ENCODE measurements around the gene IGDCC3.

The IGDCC3 gene

DNA sequence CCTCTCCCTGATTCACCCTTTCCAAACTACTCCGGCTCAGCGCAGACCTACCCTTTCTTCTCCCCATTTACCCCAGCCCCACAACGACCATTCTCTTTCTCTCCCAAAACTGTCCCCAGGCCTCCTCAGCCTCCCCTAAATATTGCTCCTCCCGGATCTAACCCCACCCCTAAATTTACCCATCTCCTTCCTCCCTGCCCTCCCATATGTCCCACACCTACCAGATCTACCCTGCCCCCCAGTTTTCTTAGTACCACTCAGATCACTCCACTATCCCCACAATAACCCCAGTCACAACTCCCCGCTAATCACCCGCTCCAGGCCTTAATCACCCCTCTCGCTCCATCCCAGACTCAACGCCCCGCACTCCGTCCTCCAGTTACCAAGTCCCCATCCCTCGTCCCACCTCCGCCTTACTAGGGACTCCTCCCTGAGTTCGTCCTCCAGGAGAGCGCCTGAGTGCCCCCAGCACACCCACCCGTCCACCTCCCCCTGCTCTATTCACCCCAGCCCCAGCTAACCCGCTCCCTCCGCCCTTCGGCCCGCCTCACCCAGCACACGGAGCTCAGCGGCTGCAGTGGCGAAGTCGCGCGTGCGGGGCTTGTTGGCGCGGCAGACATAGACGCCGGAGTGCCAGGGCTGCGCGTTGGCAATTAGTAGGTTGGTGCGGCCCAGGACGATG lies 18.6 kb upstream of the IGDCC3 start:
- H2AK5ac ChIP-seq (ENCODE audit: low read length): no peak overlapping the region
- H3K79me2 ChIP-seq (ENCODE audit: control insufficient read depth, insufficient read depth, low read length, poor library complexity): no peaks in the 10 kb centered on the region
- no peak overlapping the region for H4K12ac ChIP-seq (ENCODE audit: low read depth, low read length)
- no peak overlapping the region for H3K9ac ChIP-seq (ENCODE audit: low read length)
- H3K23ac ChIP-seq (ENCODE audit: low read length): no peak overlapping the region
- H3K79me1 ChIP-seq (ENCODE audit: low read length): no peaks in the 10 kb centered on the region
- H3K4me2 ChIP-seq (ENCODE audit: low read length): peak overlapping the region; percentile 15
- H3K14ac ChIP-seq (ENCODE audit: low read length): no peak overlapping the region
- no peak overlapping the region for H3K27ac ChIP-seq (ENCODE audit: low read depth, low read length)
- no peak overlapping the region for H2BK12ac ChIP-seq (ENCODE audit: low read length)
- no peak for DNase-seq
- peaks cover 9% of the 10 kb centered on the region in 2 experiments for H3K4me1 ChIP-seq (ENCODE audit: control insufficient read depth in 1 of 2, insufficient read depth in 2 of 2, low read length in 2 of 2)
- no peak overlapping the region for H3K4me3 ChIP-seq (ENCODE audit: low read depth, low read length)
- H4K91ac ChIP-seq (ENCODE audit: low read depth, low read length): no peak overlapping the region
- H4K8ac ChIP-seq (ENCODE audit: low read depth, low read length): no peak overlapping the region
- no peaks in the 10 kb centered on the region for H3K36me3 ChIP-seq (ENCODE audit: control insufficient read depth in 1 of 2, insufficient read depth in 2 of 2, low read length in 2 of 2)
- H3K18ac ChIP-seq (ENCODE audit: low read length): no peak overlapping the region
- H2BK120ac ChIP-seq (ENCODE audit: insufficient read depth, low read length, poor library complexity): no peak overlapping the region
- peaks cover 7% of the 10 kb centered on the region for H3K9me3 ChIP-seq (ENCODE audit: insufficient read depth, low read depth, low read length)
- H2BK5ac ChIP-seq (ENCODE audit: low read depth, low read length, poor library complexity): no peak overlapping the region
- H2AFZ ChIP-seq (ENCODE audit: insufficient read depth, low read length, poor library complexity): no peak overlapping the region
- peaks cover 27% of the 10 kb centered on the region for H3K27me3 ChIP-seq (ENCODE audit: insufficient read depth, low read length)
- WGBS (ENCODE audit: extremely low coverage, insufficient coverage, insufficient read length): no CpG with 5 or more reads among the region's 34 CpGs
- no peak overlapping the region for H3K4ac ChIP-seq (ENCODE audit: low read depth, low read length)

GRCh38 chr15:65395567-65396202 lies 17.9 kb upstream of the IGDCC3 start:
- Histone ChIP-seq H3K27ac (ENCODE audit: low read depth, low read length) (no peak overlapping the region), H3K4me2 (ENCODE audit: low read length) (peak overlapping the region; percentile 51), H2BK120ac (ENCODE audit: insufficient read depth, low read length, poor library complexity) (no peak overlapping the region), H4K91ac (ENCODE audit: low read depth, low read length) (no peak overlapping the region), H3K9me3 (ENCODE audit: insufficient read depth, low read depth, low read length) (peaks cover 7% of the 10 kb centered on the region), H2AFZ (ENCODE audit: insufficient read depth, low read length, poor library complexity) (no peak overlapping the region), H2BK5ac (ENCODE audit: low read depth, low read length, poor library complexity) (no peak overlapping the region), H3K27me3 (ENCODE audit: insufficient read depth, low read length) (peaks cover 27% of the 10 kb centered on the region), H3K4me3 (ENCODE audit: low read depth, low read length) (peak overlapping the region; percentile 26), H4K8ac (ENCODE audit: low read depth, low read length) (no peak overlapping the region), H3K36me3 (ENCODE audit: control insufficient read depth in 1 of 2, insufficient read depth in 2 of 2, low read length in 2 of 2) (no peaks in the 10 kb centered on the region), H3K4ac (ENCODE audit: low read depth, low read length) (no peak overlapping the region), H3K4me1 (ENCODE audit: control insufficient read depth in 1 of 2, insufficient read depth in 2 of 2, low read length in 2 of 2) (peaks cover 4 to 5% of the 10 kb centered on the region in 2 experiments), H2BK12ac (ENCODE audit: low read length) (no peak overlapping the region), H4K12ac (ENCODE audit: low read depth, low read length) (no peak overlapping the region), H3K79me1 (ENCODE audit: low read length) (no peaks in the 10 kb centered on the region), H3K79me2 (ENCODE audit: control insufficient read depth, insufficient read depth, low read length, poor library complexity) (no peaks in the 10 kb centered on the region), H3K14ac (ENCODE audit: low read length) (no peak overlapping the region), H3K23ac (ENCODE audit: low read length) (no peak overlapping the region), H3K18ac (ENCODE audit: low read length) (no peak overlapping the region), H2AK5ac (ENCODE audit: low read length) (no peak overlapping the region), H3K9ac (ENCODE audit: low read length) (no peak overlapping the region)
- DNase-seq: no peak
- no CpG with 5 or more reads among the region's 72 CpGs for WGBS (ENCODE audit: extremely low coverage, insufficient coverage, insufficient read length)

DNA sequence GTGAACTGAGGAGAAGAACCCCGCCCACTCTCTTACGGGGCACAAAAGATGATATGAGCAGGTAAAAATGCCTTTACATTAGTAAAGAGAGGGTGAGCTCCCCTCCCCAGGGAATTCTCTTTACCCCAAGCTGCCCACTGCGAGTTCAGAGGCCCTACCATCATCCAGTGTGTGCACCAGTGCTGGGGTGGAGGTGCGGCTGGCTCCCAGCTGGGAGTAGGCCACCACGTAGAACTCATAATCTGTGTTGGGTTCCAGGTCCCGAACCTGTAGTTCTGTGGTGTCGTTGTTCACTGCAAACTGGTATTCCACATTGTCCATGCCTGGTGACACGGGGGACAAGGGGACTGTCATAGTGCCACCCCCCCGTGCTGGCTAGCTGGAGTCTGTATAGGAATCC lies 17.1 kb upstream of the IGDCC3 start:
- no peak overlapping the region for H2AK5ac ChIP-seq (ENCODE audit: low read length)
- H2BK120ac ChIP-seq (ENCODE audit: insufficient read depth, low read length, poor library complexity): no peak overlapping the region
- no peaks in the 10 kb centered on the region for H3K36me3 ChIP-seq (ENCODE audit: control insufficient read depth in 1 of 2, insufficient read depth in 2 of 2, low read length in 2 of 2)
- no CpG with 5 or more reads among the region's 9 CpGs for WGBS (ENCODE audit: extremely low coverage, insufficient coverage, insufficient read length)
- H3K79me1 ChIP-seq (ENCODE audit: low read length): no peaks in the 10 kb centered on the region
- no peak for DNase-seq
- H3K27me3 ChIP-seq (ENCODE audit: insufficient read depth, low read length): peaks cover 27% of the 10 kb centered on the region
- no peaks in the 10 kb centered on the region for H3K79me2 ChIP-seq (ENCODE audit: control insufficient read depth, insufficient read depth, low read length, poor library complexity)
- H3K4me3 ChIP-seq (ENCODE audit: low read depth, low read length): no peak overlapping the region
- no peak overlapping the region for H3K23ac ChIP-seq (ENCODE audit: low read length)
- no peak overlapping the region for H3K4ac ChIP-seq (ENCODE audit: low read depth, low read length)
- no peak overlapping the region for H2BK12ac ChIP-seq (ENCODE audit: low read length)
- H3K18ac ChIP-seq (ENCODE audit: low read length): no peak overlapping the region
- no peak overlapping the region for H3K4me2 ChIP-seq (ENCODE audit: low read length)
- H2BK5ac ChIP-seq (ENCODE audit: low read depth, low read length, poor library complexity): no peak overlapping the region
- no peak overlapping the region for H2AFZ ChIP-seq (ENCODE audit: insufficient read depth, low read length, poor library complexity)
- H3K9me3 ChIP-seq (ENCODE audit: insufficient read depth, low read depth, low read length): peaks cover 7% of the 10 kb centered on the region
- H3K9ac ChIP-seq (ENCODE audit: low read length): no peak overlapping the region
- H4K8ac ChIP-seq (ENCODE audit: low read depth, low read length): no peak overlapping the region
- H4K12ac ChIP-seq (ENCODE audit: low read depth, low read length): no peak overlapping the region
- no peak overlapping the region for H3K14ac ChIP-seq (ENCODE audit: low read length)
- H3K4me1 ChIP-seq (ENCODE audit: control insufficient read depth in 1 of 2, insufficient read depth in 2 of 2, low read length in 2 of 2): peaks cover 4 to 5% of the 10 kb centered on the region in 2 experiments
- no peak overlapping the region for H4K91ac ChIP-seq (ENCODE audit: low read depth, low read length)
- no peak overlapping the region for H3K27ac ChIP-seq (ENCODE audit: low read depth, low read length)

- peaks cover 27% of the 10 kb centered on the region for H3K27me3 ChIP-seq (ENCODE audit: insufficient read depth, low read length)
- no peaks in the 10 kb centered on the region for H3K79me1 ChIP-seq (ENCODE audit: low read length)
- H2BK120ac ChIP-seq (ENCODE audit: insufficient read depth, low read length, poor library complexity): no peak overlapping the region
- 100% methylated on average over 1 of the region's 11 CpGs for WGBS (ENCODE audit: extremely low coverage, insufficient coverage, insufficient read length)
- H2BK12ac ChIP-seq (ENCODE audit: low read length): no peak overlapping the region
- no peak overlapping the region for H3K9ac ChIP-seq (ENCODE audit: low read length)
- no peak overlapping the region for H3K4ac ChIP-seq (ENCODE audit: low read depth, low read length)
- H3K79me2 ChIP-seq (ENCODE audit: control insufficient read depth, insufficient read depth, low read length, poor library complexity): no peaks in the 10 kb centered on the region
- H3K36me3 ChIP-seq (ENCODE audit: control insufficient read depth in 1 of 2, insufficient read depth in 2 of 2, low read length in 2 of 2): no peaks in the 10 kb centered on the region
- H4K91ac ChIP-seq (ENCODE audit: low read depth, low read length): no peak overlapping the region
- H3K18ac ChIP-seq (ENCODE audit: low read length): no peak overlapping the region
- no peak overlapping the region for H2BK5ac ChIP-seq (ENCODE audit: low read depth, low read length, poor library complexity)
- H2AFZ ChIP-seq (ENCODE audit: insufficient read depth, low read length, poor library complexity): no peak overlapping the region
- H3K4me2 ChIP-seq (ENCODE audit: low read length): no peak overlapping the region
- H3K27ac ChIP-seq (ENCODE audit: low read depth, low read length): no peak overlapping the region
- H3K23ac ChIP-seq (ENCODE audit: low read length): no peak overlapping the region
- H4K12ac ChIP-seq (ENCODE audit: low read depth, low read length): no peak overlapping the region
- H4K8ac ChIP-seq (ENCODE audit: low read depth, low read length): no peak overlapping the region
- H3K4me3 ChIP-seq (ENCODE audit: low read depth, low read length): no peak overlapping the region
- H3K9me3 ChIP-seq (ENCODE audit: insufficient read depth, low read depth, low read length): peaks cover 7% of the 10 kb centered on the region
- no peak overlapping the region for H2AK5ac ChIP-seq (ENCODE audit: low read length)
- no peak overlapping the region for H3K14ac ChIP-seq (ENCODE audit: low read length)
- no peak for DNase-seq
- peaks cover 4 to 5% of the 10 kb centered on the region in 2 experiments for H3K4me1 ChIP-seq (ENCODE audit: control insufficient read depth in 1 of 2, insufficient read depth in 2 of 2, low read length in 2 of 2)
These were observed 16.5 kb upstream of the IGDCC3 start for GRCh38 chr15:65394280-65394789.

Measured in trophoblast cell (in vitro differentiated cells and primary cell).